Left cardiac atrium (tissue), 4 donors: ENCODE data around the gene MTMR8. TPM values are rescaled to one million over a fixed set of nuclear protein-coding genes. Genes with fewer than 3 reads are reported as not detected.
"Not testable (repeated sequence)": the region's sequence is repeated elsewhere in the genome, so short reads cannot be mapped to it uniquely, and the experiment has no call there.

Experiments used
- ATAC-seq, 2 donors: fragments of 200-7000 bp; cut with Tn5 transposase; one replicate each; pipeline ENCODE4 v1.9.1; 2020; ENCODE audit warnings: mild to moderate bottlenecking in 2 of 2, moderate library complexity in 2 of 2
- DNase-seq: peaks from one replicate; pipeline ENCODE4 v3.0.0-alpha.2; 2020
- intact Hi-C, 2 donors: fragments of 100-400 bp; cut with DNase I; formaldehyde crosslinking; loops; one replicate each; pipeline versions ENCODE4 v1.14.1 to v1.15.1; 2022 to 2023
- long read RNA-seq: library from polyadenylated mRNA; unstranded; transcript quantifications from one replicate; pipeline ENCODE4 v2.0.0, GENCODE V29; 2021
- total RNA-seq, 2 donors: library from RNA; stranded (reverse); fragmentation: NEBNext Ultra II Directional; extraction: Animal tissue kit (Norgen Biotek cat#: 25700); gene quantifications; one replicate each; pipeline ENCODE4 v1.2.1, GENCODE V29; 2021
- donor health status: DM: no; HTN: yes; CAD: no.
- donor health status: DM: no; HTN: yes; CAD: no; lungs with severe emphysema.
- donor health status: DM: yes; HTN: yes; CAD: no.
- donor health status: Dilated cardiomyopathy.

The MTMR8 gene
- 1 to 10 TPM in 1 of 2 donors, under 1 TPM in 1; 0.77 to 1.1 TPM for total RNA-seq
- long read RNA-seq, partial matches to known transcripts, result 0 of 3 reads
- long read RNA-seq, other reads (novel, unspliced or antisense), result 3 of 3 reads

DNA sequence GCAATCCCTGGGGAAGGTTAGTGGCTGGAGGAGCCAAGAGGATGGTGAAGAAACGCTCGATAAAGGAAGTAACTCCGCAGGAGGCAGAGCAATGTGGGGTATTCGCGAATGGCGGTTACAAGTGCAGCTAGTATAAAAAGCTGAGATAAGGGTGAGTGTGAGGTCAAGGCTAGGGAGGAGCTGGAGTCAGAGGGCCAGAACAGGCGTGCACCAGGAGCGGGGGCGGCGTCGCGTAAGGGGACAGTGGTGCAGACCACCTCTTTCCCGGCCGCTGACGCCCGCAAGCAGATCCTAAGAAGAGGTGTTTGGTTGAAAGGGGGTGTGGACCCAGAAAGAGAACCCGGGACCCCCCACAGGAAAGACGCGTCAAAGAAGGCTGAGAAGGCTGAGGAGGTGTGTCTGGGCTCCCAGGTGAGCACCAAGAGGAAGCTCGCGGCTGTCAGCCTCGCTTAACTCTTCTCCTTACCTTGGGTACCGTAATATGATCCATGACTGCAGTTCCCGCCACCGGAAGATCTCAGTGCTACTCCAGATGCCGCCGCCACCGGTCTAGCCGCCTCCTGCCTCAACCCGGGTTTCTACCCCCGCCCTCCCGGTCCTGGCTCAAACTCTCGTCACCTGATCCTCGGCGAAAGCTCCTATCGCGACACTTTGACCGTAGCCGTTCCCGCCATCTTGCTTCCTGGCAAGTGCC is at the start of gene MTMR8:
TSS of gene MTMR8 (minus strand) at position 579 of the 694 bp plus-strand sequence. CDS start at position 490, 89 bp downstream.
- intact Hi-C loops, result no loop called here
- DNase-seq (peak; percentile 79), ATAC-seq (peak; percentile 92 to 93)

DNA sequence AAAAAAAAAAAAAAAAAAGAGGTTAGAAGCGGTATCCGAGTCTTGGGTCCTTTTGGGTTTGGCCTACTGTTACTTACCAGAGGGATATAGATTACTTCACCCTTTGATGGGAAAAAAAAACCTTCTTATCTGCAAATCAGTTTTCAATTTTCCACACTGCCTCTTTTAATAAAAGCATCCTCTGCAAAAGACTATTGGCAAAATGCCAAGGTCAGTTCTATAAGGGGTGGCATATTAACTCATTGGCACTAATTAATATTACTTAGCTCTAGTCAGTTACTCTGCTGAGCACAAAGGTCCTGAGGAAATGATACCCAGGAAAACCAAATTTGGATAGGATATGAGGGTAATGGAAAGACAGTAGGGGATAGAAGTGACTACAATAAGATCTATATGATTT is 44.3 kb upstream of the MTMR8 start:
- ATAC-seq, result no peak
- no peak for DNase-seq
- intact Hi-C loops, result no loop called here

DNA sequence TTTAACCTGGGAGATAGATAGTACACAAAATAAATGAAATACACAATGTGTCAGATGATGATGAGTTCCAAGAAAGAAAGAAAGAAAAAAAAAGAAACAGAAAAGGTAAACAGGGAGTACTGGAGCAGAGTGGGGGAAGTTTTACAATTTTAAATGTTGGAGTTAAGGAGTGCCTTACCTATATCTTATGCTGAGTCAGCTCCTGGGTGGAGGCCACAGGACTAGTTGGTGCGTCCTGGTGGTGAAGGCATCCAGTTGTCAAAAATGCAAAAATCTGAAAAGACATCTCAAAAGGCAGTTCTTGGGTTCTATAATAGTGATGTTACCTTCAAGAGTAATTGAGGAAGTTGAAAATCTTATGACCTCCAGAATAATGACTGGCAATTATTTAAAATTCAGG is 42.4 kb upstream of the MTMR8 start:
- DNase-seq, result no peak
- ATAC-seq, result no peak
- intact Hi-C loops, result no loop called here

DNA sequence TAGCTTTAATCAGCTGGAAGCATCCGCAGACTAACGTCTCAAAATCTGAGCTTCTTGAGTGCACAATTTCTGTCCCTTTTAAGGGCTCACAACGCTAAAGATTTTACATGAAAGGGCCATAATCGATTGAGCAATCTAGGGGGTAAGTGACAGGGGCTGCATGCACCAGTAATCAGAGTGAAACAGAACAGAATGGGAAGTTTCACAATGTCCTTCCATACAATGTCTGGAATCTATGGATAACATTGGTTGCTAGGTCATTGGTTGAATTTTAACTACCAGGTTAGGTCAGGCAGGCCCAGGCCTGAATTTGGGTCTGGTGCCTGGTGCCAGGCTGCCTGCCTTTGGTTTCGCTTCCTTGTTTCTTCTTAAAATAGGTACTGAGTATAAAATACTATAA is 42.0 kb upstream of the MTMR8 start:
- DNase-seq, result no peak
- intact Hi-C loops, result no loop called here
- ATAC-seq, result no peak

DNA sequence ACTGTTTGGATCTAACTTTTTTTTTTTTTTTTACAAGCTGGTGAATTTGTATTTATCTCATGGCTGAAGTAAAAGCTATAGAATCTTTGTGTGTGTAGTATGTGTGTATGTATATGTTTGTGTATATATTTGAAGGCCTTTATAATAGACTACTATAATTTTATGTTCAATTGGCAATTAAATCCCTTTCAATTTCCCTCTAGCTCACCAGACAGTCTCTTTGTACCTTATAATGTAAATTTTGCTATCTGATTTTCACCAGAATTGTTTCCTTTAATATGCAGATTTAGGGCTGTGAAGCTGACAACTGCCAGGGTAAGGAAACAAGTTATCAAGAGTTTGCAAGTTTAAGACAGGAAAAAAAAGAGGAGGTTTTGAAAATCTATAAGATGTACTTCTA is 33.1 kb upstream of the MTMR8 start:
- no peak for ATAC-seq
- intact Hi-C loops, result no loop called here
- no peak for DNase-seq

DNA sequence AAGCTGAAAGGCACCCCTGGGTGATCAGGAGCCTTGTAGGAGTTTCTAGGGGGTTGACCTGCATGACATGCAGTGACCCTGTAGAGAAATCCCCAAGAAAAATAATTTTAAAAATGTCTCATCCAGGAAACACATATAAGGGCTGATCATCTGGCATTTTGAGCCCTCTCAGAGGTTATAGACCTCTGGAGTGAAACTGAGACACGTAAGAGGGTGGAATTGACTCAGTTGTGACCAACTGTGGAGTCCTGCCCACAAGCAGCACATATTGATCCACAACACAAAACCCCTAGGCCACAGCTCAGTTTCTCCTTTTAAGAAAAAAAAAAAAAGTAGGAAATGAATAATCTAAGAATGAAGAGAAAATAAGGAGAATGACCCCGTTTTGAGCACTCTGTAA is 32.5 kb upstream of the MTMR8 start:
- no peak for ATAC-seq
- intact Hi-C loops, result no loop called here

DNA sequence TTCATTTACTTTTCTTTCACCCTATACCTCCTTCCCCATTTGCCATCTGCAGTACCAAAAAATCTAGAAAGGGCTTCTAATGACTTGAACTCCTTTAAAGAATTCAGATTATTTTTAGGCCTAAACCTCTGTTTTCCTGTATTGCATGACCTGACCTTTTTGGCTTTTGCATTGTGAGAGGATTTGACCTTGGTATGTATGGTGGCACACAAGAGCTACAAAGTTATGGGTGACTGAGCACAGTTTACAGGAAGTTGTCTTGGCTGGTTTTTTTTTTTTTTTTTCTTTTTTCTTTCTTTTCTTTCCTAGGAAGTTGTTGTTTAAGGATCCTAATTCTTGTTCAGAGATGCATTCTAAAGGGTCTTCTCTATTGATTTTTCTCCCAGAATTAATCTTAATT is 32.0 kb upstream of the MTMR8 start:
- intact Hi-C loops, result no loop called here
- ATAC-seq, result no peak

More for the DNA sequence above, 32.5 kb upstream of the MTMR8 start:
- no peak for DNase-seq

DNA sequence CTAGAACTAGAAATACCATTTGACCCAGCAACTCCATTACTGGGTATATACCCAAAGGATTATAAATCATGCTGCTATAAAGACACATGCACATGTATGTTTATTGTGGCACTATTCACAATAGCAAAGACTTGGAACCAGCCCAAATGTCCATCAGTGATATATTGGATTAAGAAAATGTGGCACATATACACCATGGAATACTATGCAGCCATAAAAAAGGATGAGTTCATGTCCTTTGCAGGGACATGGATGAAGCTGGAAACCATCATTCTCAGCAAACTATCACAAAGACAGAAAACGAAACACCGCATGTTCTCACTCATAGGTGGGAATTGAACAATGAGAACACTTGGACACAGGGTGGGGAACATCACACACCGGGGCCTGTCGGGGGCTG is 14.5 kb upstream of the MTMR8 start:
- ATAC-seq, intact Hi-C loops, DNase-seq: not testable (repeated sequence)

More for the DNA sequence above, 32.0 kb upstream of the MTMR8 start:
- no peak for DNase-seq

DNA sequence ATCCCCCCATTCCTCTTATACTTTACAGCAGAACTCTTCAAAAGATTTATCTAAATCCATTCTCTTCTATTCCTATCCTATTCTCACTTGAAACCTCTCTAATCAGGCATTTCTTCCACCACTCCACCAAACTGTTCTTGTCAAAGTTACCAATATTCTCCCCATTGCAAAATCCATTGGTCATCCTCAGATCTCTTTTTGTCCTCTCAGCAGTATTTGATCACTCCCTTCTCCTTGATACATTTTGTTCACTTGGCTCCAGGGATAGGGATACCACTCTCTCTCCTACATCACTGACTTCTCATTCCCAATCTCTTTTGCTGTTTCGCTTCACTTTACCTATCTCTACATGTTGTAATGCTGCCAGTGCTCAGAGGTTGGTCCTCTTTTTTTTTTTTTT is 2.8 kb upstream of the MTMR8 start:
- DNase-seq, result no peak
- intact Hi-C loops, result no loop called here
- ATAC-seq, result no peak

DNA sequence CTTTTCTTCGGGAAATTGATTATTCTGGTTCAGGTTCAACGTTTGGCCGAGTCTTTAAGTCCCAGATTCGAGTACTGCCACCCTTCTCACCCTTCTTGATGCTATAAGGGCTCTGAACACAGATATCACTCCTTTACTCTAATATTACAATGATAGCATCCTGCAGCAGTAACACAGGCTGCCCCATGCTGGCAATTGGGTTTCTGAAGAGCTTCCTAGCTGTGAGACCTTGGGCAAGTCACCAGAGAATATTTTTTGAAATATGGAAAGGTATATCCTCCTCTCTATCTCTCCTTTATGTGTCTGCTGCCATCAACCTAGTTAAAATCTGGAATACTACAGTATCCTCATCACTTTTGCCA is 297 bp upstream of the MTMR8 start:
- DNase-seq (no peak), ATAC-seq (no peak)
- intact Hi-C loops, result no loop called here

DNA sequence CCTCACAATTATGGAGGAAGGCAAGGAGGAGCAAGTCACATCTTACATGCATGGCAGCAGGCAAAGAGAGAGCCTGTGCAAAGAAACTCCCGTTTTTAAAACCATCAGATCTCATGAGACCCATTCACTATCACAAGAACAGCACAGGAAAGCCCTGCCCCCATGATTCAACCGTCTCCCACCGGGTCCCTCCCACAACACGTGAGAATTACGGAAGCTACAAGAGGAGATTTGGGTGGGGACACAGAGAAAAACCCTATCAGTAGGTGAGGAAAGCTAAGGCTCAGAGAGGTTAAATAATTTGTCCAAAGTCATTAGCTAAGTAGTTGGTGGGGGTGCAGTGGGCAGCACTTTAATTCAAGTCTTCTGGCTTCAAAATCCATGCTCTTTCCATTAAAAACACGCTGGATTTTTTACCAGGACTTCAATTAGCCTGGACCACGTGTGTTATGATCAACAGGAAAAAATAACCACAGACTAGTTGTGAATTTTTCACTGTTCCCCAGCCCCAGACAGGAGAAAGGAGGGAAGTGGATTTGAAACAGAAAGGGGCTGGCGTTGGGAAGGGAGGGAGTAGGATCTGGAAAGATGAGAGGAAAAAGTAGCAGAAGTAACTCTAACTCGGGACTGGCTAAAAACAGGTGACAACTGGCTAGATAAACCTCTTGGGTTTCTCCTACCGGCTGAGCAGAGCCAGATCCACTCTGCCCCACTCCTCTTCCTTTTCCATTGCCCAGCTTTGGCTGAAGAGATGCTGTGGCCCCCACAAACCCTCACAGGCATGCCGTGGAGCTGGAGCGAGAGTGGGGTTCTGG is 986 bp downstream of the MTMR8 start:
- intact Hi-C loops, result no loop called here
- ATAC-seq, result peak in 1 of 2 donors; percentile 7
- DNase-seq, result no peak

DNA sequence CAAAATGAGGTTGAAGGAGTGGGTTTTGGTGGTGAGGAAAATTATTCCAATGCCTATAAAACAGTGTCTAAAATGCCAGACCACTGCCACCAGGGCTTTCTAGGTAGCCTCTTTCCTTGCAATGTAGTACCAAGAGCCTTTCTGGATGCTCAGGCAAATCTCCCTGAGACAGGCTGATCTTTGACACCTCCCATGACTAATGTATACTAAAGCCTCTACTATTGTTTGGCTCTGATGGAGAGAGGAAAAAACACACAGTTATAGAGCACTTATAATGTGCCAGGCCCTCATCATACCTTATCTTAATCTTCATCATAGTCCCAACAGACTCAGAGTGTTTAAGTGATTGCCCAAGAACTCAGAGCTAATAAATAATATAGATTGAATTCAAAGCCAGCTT is 5.8 kb downstream of the MTMR8 start:
- ATAC-seq, result no peak
- intact Hi-C loops, result no loop called here
- no peak for DNase-seq

DNA sequence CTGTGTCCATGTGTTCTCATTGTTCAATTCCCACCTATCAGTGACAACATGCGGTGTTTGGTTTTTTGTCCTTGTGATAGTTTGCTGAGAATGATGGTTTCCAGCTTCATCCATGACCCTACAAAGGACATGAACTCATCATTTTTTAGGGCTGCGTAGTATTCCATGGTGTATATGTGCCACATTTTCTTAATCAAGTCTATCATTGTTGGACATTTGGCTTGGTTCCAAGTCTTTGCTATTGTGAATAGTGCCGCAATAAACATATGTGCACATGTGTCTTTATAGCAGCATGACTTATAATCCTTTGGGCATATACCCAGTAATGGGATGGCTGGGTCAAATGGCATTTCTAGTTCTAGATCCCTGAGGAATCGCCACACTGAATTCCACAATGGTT is 14.5 kb downstream of the MTMR8 start:
- ATAC-seq, DNase-seq, intact Hi-C loops: not testable (repeated sequence)

DNA sequence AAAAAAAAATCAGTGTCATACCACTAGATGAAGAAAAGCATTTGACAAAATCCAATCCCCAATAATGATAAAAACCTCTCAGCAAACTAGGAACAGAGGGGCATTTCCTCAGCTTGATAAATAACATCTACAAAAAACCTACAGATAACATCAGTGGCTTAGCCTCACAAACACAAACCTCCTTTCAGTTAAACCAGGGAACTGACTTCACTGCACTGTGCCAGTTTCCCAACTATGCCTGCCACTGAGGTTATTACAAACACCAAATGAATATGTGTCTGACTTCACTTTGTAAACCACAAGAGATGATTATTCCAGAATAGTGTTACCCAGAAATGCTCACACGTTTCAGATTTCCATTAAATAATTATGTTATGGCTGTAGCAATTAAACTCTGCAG is 15.3 kb downstream of the MTMR8 start:
- intact Hi-C loops, result no loop called here
- DNase-seq, result no peak
- ATAC-seq, result no peak

DNA sequence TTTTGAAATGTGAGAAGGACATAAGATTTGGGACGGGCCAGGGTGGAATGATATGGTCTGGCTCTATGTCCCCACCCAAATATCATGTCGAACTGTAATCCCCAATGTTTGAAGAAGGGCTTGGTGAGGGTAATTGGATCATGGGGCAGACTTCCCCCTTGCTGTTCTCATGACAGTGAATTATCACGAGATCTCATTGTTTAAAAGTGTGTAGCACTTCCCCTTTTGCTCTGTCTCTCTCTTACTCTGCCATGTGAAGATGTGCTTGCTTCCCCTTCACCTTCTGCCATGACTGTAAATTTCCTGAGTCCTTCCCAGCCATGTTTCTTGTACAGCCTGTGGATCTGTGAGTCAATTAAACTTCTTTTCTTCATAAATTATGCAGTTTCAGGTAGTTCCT is 17.5 kb downstream of the MTMR8 start:
- intact Hi-C loops, result no loop called here
- ATAC-seq, result no peak
- no peak for DNase-seq

DNA sequence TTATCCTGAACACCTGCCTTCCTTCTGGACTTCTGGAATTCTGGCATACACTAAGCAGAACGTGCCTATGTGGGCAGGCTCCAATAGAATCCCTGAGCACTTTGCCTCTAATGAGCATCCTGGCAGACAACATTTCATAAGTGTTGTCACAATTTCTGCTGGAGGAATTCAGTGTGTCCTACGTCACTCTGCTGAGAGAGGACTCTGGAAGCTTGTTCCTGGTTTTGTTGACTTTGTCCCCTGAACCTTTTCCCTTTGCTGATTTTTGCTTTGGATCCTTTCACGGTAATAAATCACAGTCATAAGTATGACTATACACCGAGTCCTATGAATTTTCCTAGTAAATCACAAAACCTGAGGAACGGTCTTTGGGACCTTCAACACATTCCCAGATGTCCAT is 43.2 kb downstream of the MTMR8 start:
- ATAC-seq, result no peak
- intact Hi-C loops, result no loop called here
- no peak for DNase-seq

DNA sequence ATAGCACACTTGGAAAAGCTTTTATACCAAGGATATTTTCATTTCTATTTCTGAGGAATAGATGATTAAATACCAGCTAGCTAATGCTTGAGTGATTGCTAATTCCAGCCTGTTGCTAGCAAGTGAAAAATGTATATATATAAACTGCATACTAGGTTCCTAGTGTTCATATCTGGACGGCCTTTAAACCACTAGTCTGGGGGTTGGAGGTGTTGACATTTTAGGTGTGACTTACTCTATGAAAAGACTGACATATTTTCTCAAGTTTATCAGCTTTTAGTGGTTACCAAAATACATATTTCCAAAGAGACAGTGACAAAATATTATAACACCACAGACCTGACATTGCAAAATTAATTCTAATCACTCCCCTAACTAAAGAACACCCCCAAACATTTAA is 44.7 kb downstream of the MTMR8 start:
- no peak for DNase-seq
- no peak for ATAC-seq
- intact Hi-C loops, result no loop called here

DNA sequence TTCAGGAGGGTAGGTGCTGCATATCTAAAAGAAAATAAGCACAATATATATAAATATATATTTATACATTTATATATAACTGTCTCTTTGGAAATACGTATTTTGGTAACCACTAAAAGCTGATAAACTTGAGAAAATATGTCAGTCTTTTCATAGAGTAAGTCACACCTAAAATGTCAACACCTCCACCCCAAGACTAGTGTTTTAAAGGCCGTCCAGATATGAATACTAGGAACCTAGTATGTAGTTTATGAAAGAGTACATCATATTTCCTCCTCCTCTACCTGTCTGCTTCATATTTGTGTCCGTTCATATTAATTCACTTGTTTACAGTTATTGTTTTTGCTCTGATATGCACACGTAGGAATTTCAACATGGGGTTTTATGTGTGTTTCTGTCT is 45.2 kb downstream of the MTMR8 start:
- DNase-seq, result no peak
- intact Hi-C loops, result no loop called here
- ATAC-seq, result no peak

DNA sequence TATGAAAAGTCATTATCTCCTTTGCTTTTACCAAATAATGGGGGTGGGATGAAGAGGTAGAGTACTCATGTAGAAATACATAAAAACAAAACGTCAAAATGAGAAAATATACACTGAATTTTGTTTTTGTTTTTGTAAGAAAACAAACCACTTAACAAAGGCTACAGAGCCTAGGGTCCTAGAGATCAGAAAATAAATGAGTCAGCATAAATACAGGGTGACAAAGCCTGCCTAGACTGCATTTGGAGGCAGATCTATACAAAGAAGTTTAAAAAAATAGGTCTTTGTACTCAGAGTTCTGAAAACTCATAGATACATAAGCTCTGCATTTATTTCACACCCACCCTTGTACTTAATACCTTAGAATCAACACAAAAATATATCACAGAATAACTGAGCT is 52.4 kb downstream of the MTMR8 start:
- intact Hi-C loops, result no loop called here
- DNase-seq (no peak), ATAC-seq (no peak)

DNA sequence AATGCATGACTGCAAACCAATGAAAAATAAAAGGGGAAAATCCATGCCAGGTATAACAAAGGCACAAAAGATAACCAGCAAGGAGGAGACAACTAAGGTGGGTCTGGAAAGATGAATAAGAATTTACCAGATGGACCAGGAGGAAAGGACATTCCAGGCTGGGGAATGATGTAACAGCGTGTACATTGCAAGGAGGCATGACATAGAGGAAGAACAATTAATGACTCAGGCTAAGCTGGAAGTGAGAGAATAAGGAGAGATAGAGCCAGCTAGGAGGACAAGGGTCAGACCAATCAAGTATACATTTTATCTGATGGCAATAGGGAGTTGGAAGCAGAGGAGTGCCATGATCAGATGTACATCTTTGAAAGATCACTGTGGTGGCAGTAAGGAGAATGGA is 57.0 kb downstream of the MTMR8 start:
- DNase-seq (no peak), ATAC-seq (no peak)
- intact Hi-C loops, result no loop called here

DNA sequence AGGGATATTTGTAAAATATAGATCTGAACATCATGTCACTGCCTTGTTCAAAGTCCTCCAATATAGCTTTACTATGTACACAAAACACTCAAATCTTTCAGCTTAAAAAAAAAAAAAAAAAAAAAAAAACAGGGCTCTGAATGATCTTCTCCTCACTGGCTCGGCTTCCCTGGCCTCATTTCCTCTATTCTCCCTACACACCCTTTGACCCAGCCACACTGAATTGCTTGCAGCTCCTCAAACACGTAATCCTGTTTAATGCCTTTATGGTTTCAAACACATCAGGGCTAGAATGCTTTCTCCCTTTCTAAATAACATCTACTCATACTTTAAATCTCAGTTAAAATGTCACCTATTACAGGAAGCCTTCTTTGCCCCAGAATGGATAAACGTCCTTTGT is 60.8 kb downstream of the MTMR8 start:
- ATAC-seq, result no peak
- intact Hi-C loops, result no loop called here
- no peak for DNase-seq
